Rectal smooth muscle tissue (tissue), 1 donor: ENCODE data around the gene DMXL1.

Experiments
- H3K27ac ChIP-seq: one replicate; pipeline ENCODE4 v1.7.0; 2013; ENCODE audit warnings: low read depth, low read length, inconsistent platforms
- H3K27me3 ChIP-seq: one replicate; pipeline ENCODE4 v1.7.0; 2013; ENCODE audit warnings: low read length; ENCODE audit not compliant: control insufficient read depth, insufficient read depth
- H3K36me3 ChIP-seq: one replicate; pipeline ENCODE4 v1.7.0; 2013; ENCODE audit warnings: low read length; ENCODE audit not compliant: control insufficient read depth, insufficient read depth
- H3K4me1 ChIP-seq: one replicate; pipeline ENCODE4 v1.7.0; 2013; ENCODE audit warnings: low read length; ENCODE audit not compliant: control insufficient read depth, insufficient read depth
- H3K4me3 ChIP-seq: one replicate; pipeline ENCODE4 v1.7.0; 2013; ENCODE audit warnings: low read length
- H3K9ac ChIP-seq: one replicate; pipeline ENCODE4 v1.7.0; 2013; ENCODE audit warnings: low read length

Gene DMXL1

GRCh38 chr5:119293516-119293829, 222.6 kb downstream of the DMXL1 start:
- Histone ChIP-seq H3K9ac (no peak overlapping the region), H3K27ac (no peak overlapping the region), H3K4me3 (no peak overlapping the region), H3K4me1 (no peaks in the 10 kb centered on the region), H3K27me3 (no peaks in the 10 kb centered on the region), H3K36me3 (no peaks in the 10 kb centered on the region)
